Cerebellar nuclear complex (tissue), 1 donor: ENCODE results near the gene MACF1.
"Not testable (repeated sequence)": the region's sequence is repeated elsewhere in the genome, so short reads cannot be mapped to it uniquely, and the experiment has no call there.

Source experiments
- DNase-seq, 2 experiments: peaks; one replicate each; lab custom pipeline; 2025; lab: John Stamatoyannopoulos, UW

Gene MACF1

DNA sequence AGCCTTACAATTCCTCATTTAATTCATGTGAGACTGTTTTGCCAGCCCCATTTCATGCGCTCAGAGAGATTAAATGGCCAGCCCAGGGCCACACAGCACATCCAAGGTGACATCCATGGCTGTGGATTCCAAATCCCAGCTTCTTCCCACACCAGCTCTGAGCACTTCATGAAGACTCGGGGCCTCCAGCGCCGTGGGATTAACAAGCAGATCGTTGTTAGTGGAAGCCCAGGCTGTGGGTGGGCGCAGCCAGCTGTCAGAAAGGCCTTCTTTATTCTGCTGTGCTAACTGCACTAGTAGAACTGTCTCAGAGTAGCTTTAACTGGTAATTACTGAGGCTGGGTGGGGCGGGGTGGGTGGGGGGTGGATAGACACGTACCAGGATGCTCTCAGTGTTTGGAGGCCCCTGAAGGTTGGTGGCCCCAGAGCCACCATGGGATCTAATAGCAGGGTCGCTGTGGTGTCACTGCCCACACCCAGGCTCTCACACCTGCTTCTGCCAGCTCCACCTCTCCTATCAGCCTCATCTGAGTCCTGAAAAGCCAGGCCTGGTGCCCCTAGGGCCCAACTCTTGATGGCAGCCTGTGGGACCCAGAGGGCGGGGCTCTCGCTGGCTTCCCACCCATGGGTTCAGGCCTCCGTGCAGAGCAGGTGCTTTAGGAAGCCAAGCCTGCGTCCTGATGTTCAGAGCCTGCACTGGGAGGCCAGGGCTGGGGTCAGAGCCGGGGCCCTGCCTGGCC is 290.3 kb downstream of the MACF1 start:
- no peak for DNase-seq

- not testable (repeated sequence) for DNase-seq
Observed at GRCh38 chr1:39496520-39496919, 292.0 kb downstream of the MACF1 start.

DNA sequence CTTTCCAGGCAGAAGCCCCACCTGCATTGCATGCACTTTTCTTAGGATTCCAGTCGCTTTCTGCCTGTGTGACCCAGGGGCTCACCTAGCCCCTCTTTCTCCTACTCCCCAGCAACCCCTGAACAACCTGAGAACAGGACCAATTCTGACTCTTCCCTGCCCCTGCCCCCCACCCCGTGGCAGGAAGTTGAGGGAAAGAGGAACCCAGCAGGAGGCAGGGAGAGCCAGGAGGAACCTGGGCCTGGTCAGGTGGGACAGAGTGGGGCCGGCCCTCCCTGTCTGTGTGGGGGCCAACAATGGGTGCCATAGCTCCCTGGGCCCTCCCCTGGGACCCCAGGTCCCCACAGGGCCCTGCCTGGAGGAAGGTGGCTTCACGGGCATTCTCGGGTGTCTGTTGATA is 293.1 kb downstream of the MACF1 start:
- DNase-seq = no peak

DNA sequence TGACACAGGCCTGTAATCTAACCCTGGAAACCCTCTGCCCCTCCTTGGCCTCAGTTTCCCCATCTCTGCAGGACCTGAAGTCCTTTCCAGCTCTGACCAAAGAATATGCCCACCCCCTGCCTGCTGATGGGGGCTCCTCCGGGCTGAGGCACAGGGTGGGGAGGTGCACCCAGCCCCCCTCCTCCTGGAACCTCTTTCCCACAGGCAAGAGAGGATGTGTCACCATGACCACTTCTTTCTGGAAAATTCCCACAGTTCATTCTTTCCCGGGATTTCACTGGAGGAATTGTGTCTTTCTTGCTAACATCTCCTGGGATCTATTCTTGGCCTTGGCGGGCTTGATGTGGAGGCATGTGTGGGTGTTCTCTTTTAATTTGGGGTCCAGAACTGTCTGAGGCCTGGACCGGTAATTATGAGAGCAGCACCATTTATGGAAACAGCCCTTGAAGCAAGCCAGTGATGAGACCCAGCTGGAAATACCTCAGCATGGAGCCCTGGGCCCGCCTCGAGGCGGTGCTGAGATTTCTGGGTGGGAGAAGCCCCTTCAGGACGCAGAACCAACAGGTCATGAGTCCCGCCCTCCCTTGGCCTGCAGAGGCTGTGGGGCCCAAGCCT is 293.7 kb downstream of the MACF1 start:
- not testable (repeated sequence) for DNase-seq

DNA sequence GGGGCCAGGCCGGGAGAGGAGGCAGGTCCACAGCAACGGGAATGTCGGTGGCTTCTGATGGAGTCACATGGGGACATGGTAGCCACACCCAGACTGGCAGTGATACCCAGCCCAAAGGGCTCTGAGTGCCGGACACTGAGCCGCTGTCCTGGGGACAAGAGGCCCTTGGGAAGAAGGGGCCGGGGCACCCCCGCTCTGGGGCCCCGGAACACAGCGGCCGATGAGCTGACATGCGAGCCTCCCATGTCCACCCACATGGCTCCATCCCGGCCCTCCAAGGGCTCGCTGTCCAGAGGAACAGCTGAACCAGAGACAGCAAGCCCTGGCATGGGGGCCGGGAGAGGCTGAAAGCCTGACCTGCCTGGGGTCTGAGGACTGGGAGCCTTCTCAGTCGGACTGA is 294.3 kb downstream of the MACF1 start:
- DNase-seq = not testable (repeated sequence)

DNA sequence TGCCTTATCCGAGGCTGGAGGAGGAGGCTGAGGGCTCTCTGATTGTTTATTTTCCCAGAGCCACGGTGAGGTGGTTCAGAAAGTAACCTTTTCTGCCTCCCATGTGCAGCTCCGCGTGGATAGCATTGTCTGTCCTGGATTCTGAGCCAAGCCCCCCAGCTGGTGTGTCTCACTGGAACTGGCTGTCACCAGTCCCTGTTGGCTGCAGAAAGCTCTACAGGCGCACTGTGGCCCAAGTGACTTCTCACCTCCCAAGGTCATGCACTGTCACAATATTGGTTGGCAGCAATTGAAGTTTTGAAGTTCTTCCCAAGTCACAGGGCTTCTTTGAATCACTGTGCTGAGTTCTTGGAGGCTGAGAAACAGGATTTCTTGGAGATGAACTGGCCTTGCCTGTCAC is 295.2 kb downstream of the MACF1 start:
- DNase-seq = no peak

GRCh38 chr1:39500862-39501389 is 296.4 kb downstream of the MACF1 start:
- DNase-seq = no peak

DNA sequence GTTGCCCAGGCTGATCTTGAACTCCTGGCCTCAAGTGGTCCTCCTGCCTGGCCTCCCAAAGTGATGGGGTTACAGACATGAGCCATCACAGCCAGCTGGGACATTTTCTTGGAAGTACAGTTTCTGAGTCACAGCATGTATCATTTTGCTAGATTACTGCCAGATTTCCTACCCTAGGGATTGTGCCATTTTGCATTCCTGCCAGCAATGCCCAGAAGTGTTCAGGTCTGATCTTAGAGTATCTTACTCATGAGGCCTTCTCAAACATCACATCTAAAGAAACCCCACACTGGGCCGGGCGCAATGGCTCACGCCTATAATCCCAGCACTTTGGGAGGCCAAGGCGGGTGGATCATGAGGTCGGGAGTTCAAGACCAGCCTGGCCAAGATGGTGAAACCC is 297.2 kb downstream of the MACF1 start:
- DNase-seq = no peak

- DNase-seq = not testable (repeated sequence)
Observed at GRCh38 chr1:39504436-39504835, 299.9 kb downstream of the MACF1 start.

DNA sequence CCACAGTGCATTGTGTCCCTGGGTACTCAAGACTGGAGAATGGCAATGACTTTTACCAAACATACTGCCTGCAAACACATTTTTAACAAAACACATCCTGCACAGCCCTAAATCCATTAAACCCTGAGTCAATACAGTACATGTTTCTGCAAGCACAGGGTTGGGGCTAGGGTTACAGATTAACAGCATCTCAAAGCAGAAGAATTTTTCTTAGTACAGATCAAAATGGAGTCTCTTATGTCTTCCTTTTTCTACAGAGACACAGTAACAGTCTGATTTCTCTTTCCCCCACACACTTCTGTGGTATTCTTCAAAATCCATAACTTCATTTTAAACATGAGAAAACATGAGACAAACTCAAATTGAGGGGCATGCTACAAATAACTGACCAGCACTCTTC is 300.8 kb downstream of the MACF1 start:
- DNase-seq = no peak

DNA sequence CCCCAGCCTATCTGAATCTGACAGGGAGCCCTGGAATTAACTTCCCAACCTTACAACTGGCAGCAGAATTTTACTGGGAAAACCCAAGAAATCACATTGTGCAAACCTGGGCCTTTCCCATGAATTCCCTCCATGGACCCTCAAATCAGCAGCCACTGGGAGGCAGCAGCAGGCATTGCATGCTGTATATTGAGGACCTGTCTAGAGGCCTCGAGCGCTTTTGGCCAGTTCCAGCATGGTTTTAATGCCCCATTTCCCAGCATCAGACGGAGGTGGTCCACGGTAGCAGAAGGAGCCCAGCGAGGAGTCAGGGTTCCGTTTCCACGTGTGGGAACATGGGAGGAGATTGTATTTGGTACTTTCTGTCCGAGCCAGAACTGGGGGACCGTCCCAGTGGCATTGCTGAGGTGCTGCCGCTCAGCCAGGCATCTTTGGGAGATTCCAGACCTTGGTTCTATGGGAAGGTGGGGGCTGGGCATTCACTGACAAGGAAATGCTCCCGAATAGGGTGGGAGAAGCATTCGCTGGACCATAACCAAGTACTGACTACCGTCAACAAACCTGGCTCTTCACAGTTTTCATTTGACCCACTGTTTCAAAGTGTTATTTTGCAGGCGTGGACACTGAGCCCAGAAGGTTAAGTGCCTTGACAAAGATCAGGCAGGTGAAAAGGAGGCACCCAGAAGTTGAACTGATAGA is 302.9 kb downstream of the MACF1 start:
- DNase-seq = no peak

DNA sequence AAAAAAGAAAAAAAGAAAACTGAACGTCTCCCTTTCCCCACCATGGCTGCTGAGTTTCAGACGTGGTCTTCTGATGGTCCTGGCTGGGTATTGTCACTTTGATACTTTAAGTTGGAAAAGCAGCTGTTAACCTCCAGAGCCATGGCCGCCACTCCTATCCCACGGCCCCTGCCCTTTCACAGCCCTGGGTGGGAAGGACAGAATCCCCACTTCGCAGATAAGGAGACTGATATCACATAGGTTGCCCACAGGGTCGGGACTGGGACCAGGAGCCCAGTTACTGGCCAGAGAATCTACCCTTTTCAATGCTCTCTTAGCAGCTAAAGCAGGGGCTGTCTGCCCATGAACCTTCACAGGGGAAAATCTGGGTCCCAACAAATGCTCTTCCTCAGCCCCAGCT is 303.8 kb downstream of the MACF1 start:
- DNase-seq = no peak

GRCh38 chr1:39508857-39509305 is 304.4 kb downstream of the MACF1 start:
- no peak for DNase-seq

DNA sequence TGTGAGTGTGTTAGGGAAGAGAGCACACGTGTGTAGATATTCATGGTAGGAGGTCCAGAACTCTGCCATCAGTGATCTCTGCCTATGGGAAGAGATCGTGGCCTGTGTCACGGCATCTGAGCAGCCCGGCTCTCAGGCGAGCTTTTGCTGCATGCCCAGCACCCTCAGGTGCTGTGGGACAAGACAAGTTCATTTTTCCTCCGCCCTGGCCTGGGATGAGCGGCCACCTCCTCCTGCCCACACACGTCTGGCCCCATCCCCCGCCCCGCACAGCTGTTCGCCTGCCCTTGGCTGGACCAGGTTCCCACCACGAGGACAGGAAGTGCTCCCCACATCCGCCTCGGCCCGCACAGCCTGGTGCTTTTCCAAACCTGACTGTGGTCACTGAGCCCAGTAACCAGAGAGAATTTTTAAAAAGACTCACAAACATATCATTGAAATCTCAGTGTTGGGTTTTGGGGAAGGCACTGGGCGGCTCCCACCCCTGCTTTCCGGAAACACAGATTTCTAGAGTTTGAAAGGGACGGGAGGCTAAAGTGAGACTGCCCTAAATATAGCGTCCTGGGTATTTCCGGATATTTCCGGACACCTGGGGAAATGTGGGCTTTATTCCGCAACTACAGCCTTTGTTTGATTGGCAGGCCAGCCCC is 305.0 kb downstream of the MACF1 start:
- no peak for DNase-seq

GRCh38 chr1:39510570-39511186 is 306.2 kb downstream of the MACF1 start:
- not testable (repeated sequence) for DNase-seq

- not testable (repeated sequence) for DNase-seq
Observed at GRCh38 chr1:39511477-39511876, 307.0 kb downstream of the MACF1 start.

GRCh38 chr1:39512234-39512847 is 307.8 kb downstream of the MACF1 start:
- not testable (repeated sequence) for DNase-seq

GRCh38 chr1:39514710-39515124 is 310.2 kb downstream of the MACF1 start:
- not testable (repeated sequence) for DNase-seq

GRCh38 chr1:39515131-39516086 is 310.9 kb downstream of the MACF1 start:
- DNase-seq = not testable (repeated sequence)

- DNase-seq = not testable (repeated sequence)
Observed at GRCh38 chr1:39516841-39517240, 312.3 kb downstream of the MACF1 start.
